ENCODE results near the gene ARAP3.

GRCh38 chr5:141635646-141636045 lies 46.4 kb downstream of the ARAP3 start:
- TF ChIP-seq CTCF (IDR thresholded peaks at IDR 0.05; ENCODE audit: insufficient read depth, low read depth, low read length) (no peak), EZH2 (IDR thresholded peaks at IDR 0.05; ENCODE audit: insufficient read depth, low read length) (no peak)
